ENCODE data around the gene C1orf159.
"Not testable (repeated sequence)": the region's sequence is repeated elsewhere in the genome, so short reads cannot be mapped to it uniquely, and the experiment has no call there.

The C1orf159 gene

GRCh38 chr1:1057769-1058087 is 58.2 kb downstream of the C1orf159 start:
- DNase-seq (ENCODE audit: low read depth, low spot score); H3K4me3 ChIP-seq (ENCODE audit: low read length); H3K27ac ChIP-seq (ENCODE audit: low read length); H3K4me1 ChIP-seq (ENCODE audit: control insufficient read depth, insufficient read depth, low read length); H3K27me3 ChIP-seq (ENCODE audit: control insufficient read depth, insufficient read depth, low read length); H3K9me3 ChIP-seq (ENCODE audit: control insufficient read depth, insufficient read depth, low read length): not testable (repeated sequence)
- peaks cover 21% of the 10 kb centered on the region for H3K36me3 ChIP-seq (ENCODE audit: control insufficient read depth, insufficient read depth, low read length)
- no CpG with 5 or more reads among the region's 15 CpGs for WGBS (ENCODE audit: insufficient coverage, insufficient read length)

- peaks cover 37% of the 10 kb centered on the region for H3K36me3 ChIP-seq (ENCODE audit: control insufficient read depth, insufficient read depth, low read length)
- DNase-seq (ENCODE audit: low read depth, low spot score): no peak
- H3K4me3 ChIP-seq (ENCODE audit: low read length): no peak overlapping the region
- H3K9me3 ChIP-seq (ENCODE audit: control insufficient read depth, insufficient read depth, low read length): no peaks in the 10 kb centered on the region
- no CpG with 5 or more reads among the region's 50 CpGs for WGBS (ENCODE audit: insufficient coverage, insufficient read length)
- no peaks in the 10 kb centered on the region; the same call in 1 of the 2 replicates for H3K4me1 ChIP-seq (ENCODE audit: control insufficient read depth, insufficient read depth, low read length)
- no peaks in the 10 kb centered on the region; the same call in 1 of the 2 replicates for H3K27me3 ChIP-seq (ENCODE audit: control insufficient read depth, insufficient read depth, low read length)
- no peak overlapping the region for H3K27ac ChIP-seq (ENCODE audit: low read length)
These were observed 59.8 kb downstream of the C1orf159 start for GRCh38 chr1:1055841-1056736.

- H3K36me3 ChIP-seq (ENCODE audit: control insufficient read depth, insufficient read depth, low read length): peaks cover 38% of the 10 kb centered on the region
- no peak for DNase-seq (ENCODE audit: low read depth, low spot score)
- H3K4me3 ChIP-seq (ENCODE audit: low read length): no peak overlapping the region
- H3K27ac ChIP-seq (ENCODE audit: low read length): no peak overlapping the region
- no peaks in the 10 kb centered on the region; the same call in 1 of the 2 replicates for H3K4me1 ChIP-seq (ENCODE audit: control insufficient read depth, insufficient read depth, low read length)
- WGBS (ENCODE audit: insufficient coverage, insufficient read length): no CpG with 5 or more reads among the region's 23 CpGs
- no peaks in the 10 kb centered on the region for H3K9me3 ChIP-seq (ENCODE audit: control insufficient read depth, insufficient read depth, low read length)
- no peaks in the 10 kb centered on the region; the same call in 1 of the 2 replicates for H3K27me3 ChIP-seq (ENCODE audit: control insufficient read depth, insufficient read depth, low read length)
These were observed 60.9 kb downstream of the C1orf159 start for GRCh38 chr1:1054971-1055370.

GRCh38 chr1:1054099-1054700 is 61.7 kb downstream of the C1orf159 start:
- DNase-seq (ENCODE audit: low read depth, low spot score): no peak
- no peak overlapping the region for H3K27ac ChIP-seq (ENCODE audit: low read length)
- H3K4me3 ChIP-seq (ENCODE audit: low read length): no peak overlapping the region
- no CpG with 5 or more reads among the region's 18 CpGs for WGBS (ENCODE audit: insufficient coverage, insufficient read length)
- H3K36me3 ChIP-seq (ENCODE audit: control insufficient read depth, insufficient read depth, low read length): peaks cover 38% of the 10 kb centered on the region
- no peaks in the 10 kb centered on the region; the same call in 1 of the 2 replicates for H3K4me1 ChIP-seq (ENCODE audit: control insufficient read depth, insufficient read depth, low read length)
- H3K27me3 ChIP-seq (ENCODE audit: control insufficient read depth, insufficient read depth, low read length): no peaks in the 10 kb centered on the region; the same call in 1 of the 2 replicates
- H3K9me3 ChIP-seq (ENCODE audit: control insufficient read depth, insufficient read depth, low read length): no peaks in the 10 kb centered on the region

GRCh38 chr1:1053682-1054081 is 62.2 kb downstream of the C1orf159 start:
- no CpG with 5 or more reads among the region's 18 CpGs for WGBS (ENCODE audit: insufficient coverage, insufficient read length)
- Histone ChIP-seq H3K36me3 (ENCODE audit: control insufficient read depth, insufficient read depth, low read length) (peaks cover 38% of the 10 kb centered on the region), H3K27me3 (ENCODE audit: control insufficient read depth, insufficient read depth, low read length) (no peaks in the 10 kb centered on the region; the same call in 1 of the 2 replicates), H3K9me3 (ENCODE audit: control insufficient read depth, insufficient read depth, low read length) (no peaks in the 10 kb centered on the region), H3K4me3 (ENCODE audit: low read length) (no peak overlapping the region), H3K27ac (ENCODE audit: low read length) (no peak overlapping the region), H3K4me1 (ENCODE audit: control insufficient read depth, insufficient read depth, low read length) (no peaks in the 10 kb centered on the region; the same call in 1 of the 2 replicates)
- no peak for DNase-seq (ENCODE audit: low read depth, low spot score)

- H3K4me1 ChIP-seq (ENCODE audit: control insufficient read depth, insufficient read depth, low read length): no peaks in the 10 kb centered on the region; the same call in 1 of the 2 replicates
- no CpG with 5 or more reads among the region's 15 CpGs for WGBS (ENCODE audit: insufficient coverage, insufficient read length)
- no peak overlapping the region for H3K27ac ChIP-seq (ENCODE audit: low read length)
- H3K36me3 ChIP-seq (ENCODE audit: control insufficient read depth, insufficient read depth, low read length): peaks cover 39% of the 10 kb centered on the region
- no peaks in the 10 kb centered on the region for H3K9me3 ChIP-seq (ENCODE audit: control insufficient read depth, insufficient read depth, low read length)
- H3K27me3 ChIP-seq (ENCODE audit: control insufficient read depth, insufficient read depth, low read length): no peaks in the 10 kb centered on the region
- DNase-seq (ENCODE audit: low read depth, low spot score): no peak
- no peak overlapping the region for H3K4me3 ChIP-seq (ENCODE audit: low read length)
These were observed 62.9 kb downstream of the C1orf159 start for GRCh38 chr1:1053022-1053421.

- no CpG with 5 or more reads among the region's 29 CpGs for WGBS (ENCODE audit: insufficient coverage, insufficient read length)
- H3K9me3 ChIP-seq (ENCODE audit: control insufficient read depth, insufficient read depth, low read length): no peaks in the 10 kb centered on the region
- H3K27me3 ChIP-seq (ENCODE audit: control insufficient read depth, insufficient read depth, low read length): no peaks in the 10 kb centered on the region
- H3K27ac ChIP-seq (ENCODE audit: low read length): no peak overlapping the region
- no peaks in the 10 kb centered on the region; the same call in 1 of the 2 replicates for H3K4me1 ChIP-seq (ENCODE audit: control insufficient read depth, insufficient read depth, low read length)
- DNase-seq (ENCODE audit: low read depth, low spot score): no peak
- H3K4me3 ChIP-seq (ENCODE audit: low read length): no peak overlapping the region
- H3K36me3 ChIP-seq (ENCODE audit: control insufficient read depth, insufficient read depth, low read length): peaks cover 45% of the 10 kb centered on the region
These were observed 63.7 kb downstream of the C1orf159 start for GRCh38 chr1:1052003-1052840.

- peaks cover 54% of the 10 kb centered on the region for H3K36me3 ChIP-seq (ENCODE audit: control insufficient read depth, insufficient read depth, low read length)
- H3K27ac ChIP-seq (ENCODE audit: low read length): no peak overlapping the region
- no CpG with 5 or more reads among the region's 46 CpGs for WGBS (ENCODE audit: insufficient coverage, insufficient read length)
- H3K9me3 ChIP-seq (ENCODE audit: control insufficient read depth, insufficient read depth, low read length): no peaks in the 10 kb centered on the region
- H3K4me1 ChIP-seq (ENCODE audit: control insufficient read depth, insufficient read depth, low read length): no peaks in the 10 kb centered on the region; the same call in 1 of the 2 replicates
- H3K27me3 ChIP-seq (ENCODE audit: control insufficient read depth, insufficient read depth, low read length): no peaks in the 10 kb centered on the region
- no peak for DNase-seq (ENCODE audit: low read depth, low spot score)
- H3K4me3 ChIP-seq (ENCODE audit: low read length): no peak overlapping the region
These were observed 64.6 kb downstream of the C1orf159 start for GRCh38 chr1:1051127-1051810.

- DNase-seq (ENCODE audit: low read depth, low spot score): no peak
- H3K9me3 ChIP-seq (ENCODE audit: control insufficient read depth, insufficient read depth, low read length): no peaks in the 10 kb centered on the region
- H3K27me3 ChIP-seq (ENCODE audit: control insufficient read depth, insufficient read depth, low read length): no peaks in the 10 kb centered on the region
- no CpG with 5 or more reads among the region's 32 CpGs for WGBS (ENCODE audit: insufficient coverage, insufficient read length)
- H3K27ac ChIP-seq (ENCODE audit: low read length): no peak overlapping the region
- no peak overlapping the region for H3K4me3 ChIP-seq (ENCODE audit: low read length)
- H3K4me1 ChIP-seq (ENCODE audit: control insufficient read depth, insufficient read depth, low read length): no peaks in the 10 kb centered on the region; the same call in 1 of the 2 replicates
- H3K36me3 ChIP-seq (ENCODE audit: control insufficient read depth, insufficient read depth, low read length): peaks cover 61% of the 10 kb centered on the region
These were observed 65.3 kb downstream of the C1orf159 start for GRCh38 chr1:1050577-1051052.

All from iPS DF 6.9 (cell line).